K562 (cell line): ENCODE results near the gene HDHD3. TPM values are rescaled to one million over a fixed set of nuclear protein-coding genes. Genes with fewer than 3 reads are reported as not detected.

Experiments
- ARID2 ChIP-seq: fragments of 450-650 bp; IDR thresholded peaks from 2 replicates; pipeline ENCODE4 v1.6.1; 2017; ENCODE audit warnings: antibody characterized with exemption, mild to moderate bottlenecking
- ARNT ChIP-seq, 2 experiments: fragments of 450-650 bp; IDR thresholded peaks; 2 replicates each; pipeline ENCODE4 v1.6.1; 2016; ENCODE audit warnings: mild to moderate bottlenecking in 1 of 2
- CCNT2 ChIP-seq: IDR thresholded peaks from 2 replicates; pipeline ENCODE4 v1.6.1; 2011; ENCODE audit warnings: borderline replicate concordance, low read depth, mild to moderate bottlenecking, moderate library complexity, mixed read lengths, low read length; ENCODE audit not compliant: insufficient read length; ENCODE audit errors: extremely low read depth
- CHD1 ChIP-seq: fragments of 200-600 bp; sonication (generic); IDR thresholded peaks from one replicate; pipeline ENCODE4 v1.6.1; 2012; ENCODE audit warnings: mild to moderate bottlenecking, moderate library complexity, low read length, inconsistent platforms
- FIP1L1 ChIP-seq: fragments of 200-400 bp; formaldehyde crosslinking; IDR thresholded peaks from 2 replicates; pipeline ENCODE4 v1.6.1; 2018; ENCODE audit warnings: mild to moderate bottlenecking, low read depth, low read length; ENCODE audit not compliant: poor library complexity, severe bottlenecking
- FOXP1 ChIP-seq: sonication (generic); formaldehyde crosslinking; IDR thresholded peaks from 2 replicates; pipeline ENCODE4 v1.8.0; 2022; ENCODE audit warnings: mild to moderate bottlenecking, missing genetic modification reagents
- GABPB1 ChIP-seq: sonication (generic); formaldehyde crosslinking; IDR thresholded peaks from 2 replicates; pipeline ENCODE4 v1.8.0; 2022; ENCODE audit warnings: mild to moderate bottlenecking, missing genetic modification reagents
- HNRNPUL1 ChIP-seq: fragments of 200-400 bp; formaldehyde crosslinking; IDR thresholded peaks from 2 replicates; pipeline ENCODE4 v1.6.1; 2017; ENCODE audit warnings: low read length
- IRF9 ChIP-seq: fragments of 450-650 bp; IDR thresholded peaks from 2 replicates; pipeline ENCODE4 v1.6.1; 2016; ENCODE audit warnings: missing biosample characterization, missing genetic modification characterization
- KDM1A ChIP-seq, 2 experiments: fragments of 450-650 bp; IDR thresholded peaks; 2 replicates each; pipeline ENCODE4 v1.6.1; 2016; ENCODE audit warnings: mild to moderate bottlenecking in 2 of 2
- KHSRP ChIP-seq: fragments of 450-650 bp; IDR thresholded peaks from 2 replicates; pipeline ENCODE4 v1.6.1; 2017
- MAZ ChIP-seq, 2 experiments: fragments of 450-650 bp in 1 of 2; sonication (generic) in 1 of 2; formaldehyde crosslinking; IDR thresholded peaks in 1 of 2; conservative IDR thresholded peaks in 1 of 2; 2 replicates each; pipeline versions ENCODE4 v1.4.0 to v1.5.0; 2020; ENCODE audit warnings: mild to moderate bottlenecking in 1 of 2, missing genetic modification reagents in 1 of 2
- MECOM ChIP-seq: fragments of 250-450 bp; sonication (Bioruptor Pico); IDR thresholded peaks from 2 replicates; pipeline ENCODE4 v1.8.0; 2022; ENCODE audit warnings: inconsistent platforms
- MEIS2 ChIP-seq: fragments of 450-650 bp; IDR thresholded peaks from 2 replicates; pipeline ENCODE4 v1.6.1; 2014; ENCODE audit warnings: mild to moderate bottlenecking; ENCODE audit not compliant: partially characterized antibody
- PHTF2 ChIP-seq: fragments of 250-450 bp; sonication (Bioruptor Pico); IDR thresholded peaks from 2 replicates; pipeline ENCODE4 v1.5.0; 2021; ENCODE audit warnings: mild to moderate bottlenecking
- PTBP1 ChIP-seq: fragments of 200-400 bp; formaldehyde crosslinking; IDR thresholded peaks from 2 replicates; pipeline ENCODE4 v1.6.1; 2017; ENCODE audit warnings: low read depth, low read length
- RBM14 ChIP-seq: fragments of 200-400 bp; formaldehyde crosslinking; IDR thresholded peaks from 2 replicates; pipeline ENCODE4 v1.6.1; 2018; ENCODE audit warnings: low read depth, mild to moderate bottlenecking, low read length, moderate library complexity, borderline replicate concordance; ENCODE audit not compliant: insufficient read depth
- SAFB ChIP-seq: fragments of 200-400 bp; formaldehyde crosslinking; IDR thresholded peaks from 2 replicates; pipeline ENCODE4 v1.6.1; 2017; ENCODE audit warnings: low read depth, low read length, borderline replicate concordance
- SETDB1 ChIP-seq: IDR thresholded peaks from one replicate; pipeline ENCODE4 v1.6.1; 2012; ENCODE audit warnings: low read length, control low read depth, inconsistent platforms
- SMARCA5 ChIP-seq: fragments of 450-650 bp; IDR thresholded peaks from 2 replicates; pipeline ENCODE4 v1.6.1; 2016
- SUPT5H ChIP-seq: fragments of 450-650 bp; IDR thresholded peaks from 2 replicates; pipeline ENCODE4 v1.6.1; 2016
- TCF7 ChIP-seq: sonication (generic); IDR thresholded peaks from 2 replicates; pipeline ENCODE4 v1.6.1; 2016; ENCODE audit warnings: antibody characterized with exemption, borderline replicate concordance
- ZNF253 ChIP-seq: fragments of 250-450 bp; sonication (Bioruptor Pico); conservative IDR thresholded peaks from 2 replicates; pipeline ENCODE4 v1.6.1; 2021; ENCODE audit warnings: mild to moderate bottlenecking
- ZNF41 ChIP-seq: fragments of 250-450 bp; sonication (Bioruptor Pico); conservative IDR thresholded peaks from 2 replicates; pipeline ENCODE4 v1.4.0; 2020; ENCODE audit warnings: mild to moderate bottlenecking
- ZNF584 ChIP-seq: fragments of 200-800 bp; sonication (Bioruptor generic); IDR thresholded peaks from 2 replicates; pipeline ENCODE4 v1.6.1; 2016; ENCODE audit warnings: low read depth, mild to moderate bottlenecking, missing genetic modification characterization, missing compliant biosample characterization
- polyA plus RNA-seq, 8 experiments: library from polyadenylated mRNA; depleted of rRNA in 4 of 8; stranded (reverse) in 5 of 8; unstranded in 3 of 8; fragments of >200 nt; fragmentation: Nextera tagmentation in 2 of 8; fragmentation: Illumina TruSeq in 1 of 8; extraction: Ambion mirVana in 2 of 8; extraction: Trizol in 1 of 8; gene quantifications; 2 replicates each; pipeline versions ENCODE4 v1.2.1 to v1.2.3, GENCODE V29; 2011 to 2014; ENCODE audit warnings: inconsistent platforms in 1 of 8, missing spikeins in 1 of 8
- total RNA-seq, 7 experiments: library from RNA; depleted of rRNA in 6 of 7; stranded (reverse); fragments of >200 nt in 6 of 7; fragmentation: Illumina TruSeq in 2 of 7; extraction: Trizol in 2 of 7; gene quantifications; 2 replicates each; pipeline versions ENCODE4 v1.2.1 to v1.2.3, GENCODE V29; 2011 to 2021; ENCODE audit warnings: low replicate concordance in 1 of 7
- TF ChIP-seq, protein P1 (sequence below): fragments of 250-450 bp; sonication (Bioruptor Pico); IDR thresholded peaks from 2 replicates; pipeline ENCODE4 v1.8.0; 2021; ENCODE audit warnings: borderline replicate concordance, mild to moderate bottlenecking, moderate library complexity; ENCODE audit not compliant: poor library complexity, severe bottlenecking
- TF ChIP-seq, protein P2 (sequence below): fragments of 250-450 bp; sonication (Bioruptor Pico); IDR thresholded peaks from 2 replicates; pipeline ENCODE4 v1.9.0; 2021; ENCODE audit warnings: mild to moderate bottlenecking, inconsistent platforms

Gene HDHD3
- total and polyA plus RNA-seq, 9 of the 15 experiments (the other 6 are each of a cell fraction or from before 2014, with no cell fraction given): 1.1 to 19.1 (median 10.9) TPM

DNA sequence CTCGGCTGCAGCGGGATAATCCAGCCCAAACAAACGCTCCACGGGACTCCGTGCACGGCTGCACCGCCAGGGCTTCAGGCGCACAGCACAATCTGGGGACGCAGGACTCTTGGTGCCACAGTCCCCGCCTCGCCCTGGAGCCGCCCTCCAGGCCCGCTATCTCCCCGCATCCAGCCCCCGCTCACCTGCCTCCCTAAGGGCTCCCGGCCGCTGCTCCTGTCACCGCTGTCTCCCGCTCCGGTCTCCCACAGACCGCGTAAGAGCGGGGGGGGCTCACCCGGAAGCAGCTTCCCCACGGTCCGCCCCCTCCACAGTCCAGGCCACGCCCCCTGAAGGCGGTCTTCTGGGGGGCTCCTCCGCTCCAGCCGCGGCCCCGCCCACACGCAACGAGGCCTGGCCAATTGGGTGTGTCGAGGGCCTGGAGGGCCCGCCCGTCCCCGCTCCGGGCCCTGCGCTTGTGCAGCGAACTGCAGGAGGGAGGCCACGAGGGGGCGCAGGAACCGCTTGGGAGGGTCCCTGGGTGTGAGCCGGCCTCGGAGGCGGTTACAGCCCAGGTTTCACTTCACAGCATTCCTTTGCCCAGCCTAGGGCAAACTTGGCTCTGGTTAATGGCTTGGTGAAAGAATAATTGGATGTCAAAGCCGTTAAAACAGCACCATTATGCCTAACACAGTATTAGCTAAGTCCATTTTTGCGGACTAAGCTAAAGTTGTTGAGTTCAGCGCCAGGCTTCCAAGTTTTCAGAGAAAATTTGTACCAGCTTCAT, 24.4 kb upstream of the HDHD3 start, which contains the start of gene ALAD (continued):
- TF ChIP-seq IRF9 (tag): no peak
- TF ChIP-seq MECOM (CRISPR knock-in tag): no peak
- TF ChIP-seq, protein P1, sequence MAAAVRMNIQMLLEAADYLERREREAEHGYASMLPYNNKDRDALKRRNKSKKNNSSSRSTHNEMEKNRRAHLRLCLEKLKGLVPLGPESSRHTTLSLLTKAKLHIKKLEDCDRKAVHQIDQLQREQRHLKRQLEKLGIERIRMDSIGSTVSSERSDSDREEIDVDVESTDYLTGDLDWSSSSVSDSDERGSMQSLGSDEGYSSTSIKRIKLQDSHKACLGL (CRISPR knock-in tag): no peak
- peak; percentile 97 for TF ChIP-seq FOXP1
- TF ChIP-seq TCF7: no peak
- TF ChIP-seq ARNT (IDR thresholded peaks at IDR 0.05): peak in 1 of 2 experiments; percentile 41; a peak in 1 of 4 replicates
- peak; percentile 92 to 98 for TF ChIP-seq MAZ (CRISPR knock-in tag; conservative IDR thresholded peaks at IDR 0.05 in 1 of 2, IDR thresholded peaks at IDR 0.05 in 1 of 2)
- TF ChIP-seq SETDB1: no peak
- TF ChIP-seq SAFB: peak; percentile 83
- TF ChIP-seq CCNT2: peak; percentile 92
- TF ChIP-seq KDM1A (IDR thresholded peaks at IDR 0.05): 0 out of 4 replicates have a peak, but pooled peaks of 1 of the 2 experiments have one; percentile 6
- no peak for TF ChIP-seq PTBP1
- no peak for TF ChIP-seq KHSRP
- TF ChIP-seq FIP1L1: no peak
- TF ChIP-seq RBM14: no peak
- TF ChIP-seq, protein P2, sequence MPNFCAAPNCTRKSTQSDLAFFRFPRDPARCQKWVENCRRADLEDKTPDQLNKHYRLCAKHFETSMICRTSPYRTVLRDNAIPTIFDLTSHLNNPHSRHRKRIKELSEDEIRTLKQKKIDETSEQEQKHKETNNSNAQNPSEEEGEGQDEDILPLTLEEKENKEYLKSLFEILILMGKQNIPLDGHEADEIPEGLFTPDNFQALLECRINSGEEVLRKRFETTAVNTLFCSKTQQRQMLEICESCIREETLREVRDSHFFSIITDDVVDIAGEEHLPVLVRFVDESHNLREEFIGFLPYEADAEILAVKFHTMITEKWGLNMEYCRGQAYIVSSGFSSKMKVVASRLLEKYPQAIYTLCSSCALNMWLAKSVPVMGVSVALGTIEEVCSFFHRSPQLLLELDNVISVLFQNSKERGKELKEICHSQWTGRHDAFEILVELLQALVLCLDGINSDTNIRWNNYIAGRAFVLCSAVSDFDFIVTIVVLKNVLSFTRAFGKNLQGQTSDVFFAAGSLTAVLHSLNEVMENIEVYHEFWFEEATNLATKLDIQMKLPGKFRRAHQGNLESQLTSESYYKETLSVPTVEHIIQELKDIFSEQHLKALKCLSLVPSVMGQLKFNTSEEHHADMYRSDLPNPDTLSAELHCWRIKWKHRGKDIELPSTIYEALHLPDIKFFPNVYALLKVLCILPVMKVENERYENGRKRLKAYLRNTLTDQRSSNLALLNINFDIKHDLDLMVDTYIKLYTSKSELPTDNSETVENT (CRISPR knock-in tag): peak; percentile 63; the same call in 1 of the 2 replicates
- TF ChIP-seq ZNF253 (CRISPR knock-in tag): no peak
- peak; percentile 63; the same call in 1 of the 2 replicates for TF ChIP-seq SUPT5H
- no peak for TF ChIP-seq HNRNPUL1
- TF ChIP-seq MEIS2: peak; percentile 58
- no peak for TF ChIP-seq SMARCA5
- TF ChIP-seq ARID2: no peak
- TF ChIP-seq CHD1: no peak
- no peak for TF ChIP-seq PHTF2 (CRISPR knock-in tag)
- TF ChIP-seq ZNF41: no peak
- TF ChIP-seq ZNF584 (CRISPR knock-in tag): no peak
- peak; percentile 92 for TF ChIP-seq GABPB1
